ENCODE results near the gene GNG2. TPM values are rescaled to one million over a fixed set of nuclear protein-coding genes. Genes with fewer than 3 reads are reported as not detected.
A peak's percentile ranks its signal among the peaks of the same experiment; 100 is the strongest.

GNG2 gene
- total and polyA plus RNA-seq, 2 experiments from 2014 or later: 3.3 to 4.5 TPM

DNA sequence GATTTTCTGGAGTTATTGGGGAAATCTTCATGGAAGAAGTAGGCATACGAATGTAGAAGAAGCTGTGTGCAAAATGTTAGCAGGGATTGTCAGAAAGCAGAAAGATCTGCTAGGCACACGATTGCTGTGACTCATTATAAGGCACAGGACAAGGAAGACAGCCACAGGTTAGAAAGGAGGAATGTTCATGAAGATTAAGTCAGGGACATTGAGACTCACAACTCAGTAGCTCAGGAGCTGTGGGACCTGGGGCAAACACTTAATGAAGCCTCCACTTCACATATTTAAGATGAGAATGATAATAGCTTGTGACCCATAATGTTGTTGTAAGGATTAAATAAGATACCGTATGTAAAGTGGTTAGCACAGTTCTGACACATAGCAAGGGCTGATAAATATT is 102.3 kb downstream of the GNG2 start:
- Histone ChIP-seq H3K9me3 (ENCODE audit: low read depth) (no peaks in the 10 kb centered on the region), H3K4me3 (no peak overlapping the region), H3K4me1 (ENCODE audit: low read depth) (peaks cover 3% of the 10 kb centered on the region), H3K27ac (no peak overlapping the region), H3K27me3 (no peaks in the 10 kb centered on the region), H3K36me3 (no peaks in the 10 kb centered on the region)
- DNase-seq (ENCODE audit: low read depth in 1 of 2, low spot score in 1 of 2): peak in 1 of 2 donors; percentile 13
- TF ChIP-seq, protein P1, sequence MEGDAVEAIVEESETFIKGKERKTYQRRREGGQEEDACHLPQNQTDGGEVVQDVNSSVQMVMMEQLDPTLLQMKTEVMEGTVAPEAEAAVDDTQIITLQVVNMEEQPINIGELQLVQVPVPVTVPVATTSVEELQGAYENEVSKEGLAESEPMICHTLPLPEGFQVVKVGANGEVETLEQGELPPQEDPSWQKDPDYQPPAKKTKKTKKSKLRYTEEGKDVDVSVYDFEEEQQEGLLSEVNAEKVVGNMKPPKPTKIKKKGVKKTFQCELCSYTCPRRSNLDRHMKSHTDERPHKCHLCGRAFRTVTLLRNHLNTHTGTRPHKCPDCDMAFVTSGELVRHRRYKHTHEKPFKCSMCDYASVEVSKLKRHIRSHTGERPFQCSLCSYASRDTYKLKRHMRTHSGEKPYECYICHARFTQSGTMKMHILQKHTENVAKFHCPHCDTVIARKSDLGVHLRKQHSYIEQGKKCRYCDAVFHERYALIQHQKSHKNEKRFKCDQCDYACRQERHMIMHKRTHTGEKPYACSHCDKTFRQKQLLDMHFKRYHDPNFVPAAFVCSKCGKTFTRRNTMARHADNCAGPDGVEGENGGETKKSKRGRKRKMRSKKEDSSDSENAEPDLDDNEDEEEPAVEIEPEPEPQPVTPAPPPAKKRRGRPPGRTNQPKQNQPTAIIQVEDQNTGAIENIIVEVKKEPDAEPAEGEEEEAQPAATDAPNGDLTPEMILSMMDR (IDR thresholded peaks at IDR 0.05; ENCODE audit: low read depth, low read length): no peak

GRCh38 chr14:51963286-51963685 is 102.9 kb downstream of the GNG2 start:
- Histone ChIP-seq H3K27ac (no peak overlapping the region), H3K4me3 (no peak overlapping the region), H3K9me3 (ENCODE audit: low read depth) (no peaks in the 10 kb centered on the region), H3K4me1 (ENCODE audit: low read depth) (peaks cover 3% of the 10 kb centered on the region), H3K36me3 (no peaks in the 10 kb centered on the region), H3K27me3 (no peaks in the 10 kb centered on the region)
- TF ChIP-seq, protein P1 (IDR thresholded peaks at IDR 0.05; ENCODE audit: low read depth, low read length): no peak
- peak in 1 of 2 donors; percentile 78 for DNase-seq (ENCODE audit: low read depth in 1 of 2, low spot score in 1 of 2)

DNA sequence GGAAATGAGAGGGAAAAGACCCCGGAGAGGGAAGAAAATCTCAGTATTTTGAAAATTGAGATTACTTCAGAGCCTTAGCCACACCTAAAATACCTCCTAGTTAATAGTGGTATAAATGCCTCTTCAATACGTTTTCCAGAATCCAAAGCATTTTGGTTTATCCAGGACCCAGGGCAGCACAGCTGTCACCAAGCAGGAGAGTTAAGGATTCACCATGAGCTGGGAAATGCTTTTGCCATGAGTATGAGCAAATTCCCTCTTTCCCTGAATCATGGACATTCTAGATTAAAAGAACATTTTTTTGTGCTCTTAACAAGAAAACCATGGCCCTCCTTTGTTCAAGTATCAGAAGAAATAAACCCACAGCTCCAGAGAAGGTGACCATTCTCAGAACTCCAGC is 107.1 kb downstream of the GNG2 start:
- no peak for DNase-seq (ENCODE audit: low read depth in 1 of 2, low spot score in 1 of 2)
- TF ChIP-seq, protein P1 (IDR thresholded peaks at IDR 0.05; ENCODE audit: low read depth, low read length): no peak

GRCh38 chr14:51969852-51970540 is 109.6 kb downstream of the GNG2 start:
- Histone ChIP-seq H3K27ac (no peak overlapping the region), H3K4me3 (no peak overlapping the region), H3K9me3 (ENCODE audit: low read depth) (no peaks in the 10 kb centered on the region), H3K4me1 (ENCODE audit: low read depth) (no peaks in the 10 kb centered on the region), H3K27me3 (no peaks in the 10 kb centered on the region), H3K36me3 (no peaks in the 10 kb centered on the region)
- TF ChIP-seq, protein P1 (IDR thresholded peaks at IDR 0.05; ENCODE audit: low read depth, low read length): no peak
- no peak for DNase-seq (ENCODE audit: low read depth in 1 of 2, low spot score in 1 of 2)

More for the DNA sequence above, 107.1 kb downstream of the GNG2 start:
- Histone ChIP-seq H3K27ac (no peak overlapping the region), H3K4me1 (ENCODE audit: low read depth) (no peaks in the 10 kb centered on the region), H3K27me3 (no peaks in the 10 kb centered on the region), H3K4me3 (no peak overlapping the region), H3K36me3 (no peaks in the 10 kb centered on the region), H3K9me3 (ENCODE audit: low read depth) (no peaks in the 10 kb centered on the region)

DNA sequence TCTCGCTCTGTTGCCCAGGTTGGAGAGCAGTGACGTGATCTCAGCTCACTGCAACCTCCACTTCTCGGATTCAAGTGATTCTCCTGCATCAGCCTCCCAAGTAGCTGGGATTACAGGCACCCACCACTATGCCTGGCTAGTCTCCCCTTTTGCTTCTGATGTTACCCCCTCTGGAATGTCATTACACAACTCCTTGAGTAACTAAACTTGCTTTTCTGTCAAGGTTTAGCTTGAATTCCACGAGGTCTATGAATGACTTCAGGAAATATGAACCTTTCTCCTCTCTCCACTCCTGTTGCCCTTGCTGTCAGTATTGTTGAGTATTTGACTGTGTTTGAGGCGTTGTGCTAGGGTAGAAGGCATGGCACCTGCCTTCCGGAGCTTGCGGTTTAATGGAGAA is 112.2 kb downstream of the GNG2 start:
- no peaks in the 10 kb centered on the region for H3K4me1 ChIP-seq (ENCODE audit: low read depth)
- H3K27ac ChIP-seq: no peak overlapping the region
- DNase-seq (ENCODE audit: low read depth in 1 of 2, low spot score in 1 of 2): no peak
- H3K36me3 ChIP-seq: no peaks in the 10 kb centered on the region
- TF ChIP-seq, protein P1 (IDR thresholded peaks at IDR 0.05; ENCODE audit: low read depth, low read length): no peak
- no peak overlapping the region for H3K4me3 ChIP-seq
- no peaks in the 10 kb centered on the region for H3K9me3 ChIP-seq (ENCODE audit: low read depth)
- H3K27me3 ChIP-seq: no peaks in the 10 kb centered on the region
